HG03460 (cell line): Measurements from ENCODE around the gene HIVEP3.

ENCODE experiments used
- ATAC-seq: cut with Tn5 transposase; IDR thresholded peaks from one replicate; pipeline ENCODE4 v1.9.1; 2021; ENCODE audit not compliant: unreplicated experiment

HIVEP3 gene

GRCh38 chr1:41850029-41850428, 68.7 kb downstream of the HIVEP3 start:
- ATAC-seq = no peak

- ATAC-seq = no peak
These were observed 69.4 kb downstream of the HIVEP3 start for GRCh38 chr1:41849211-41849759.

- no peak for ATAC-seq
These were observed 70.3 kb downstream of the HIVEP3 start for GRCh38 chr1:41848216-41848952.

- no peak for ATAC-seq
These were observed 71.0 kb downstream of the HIVEP3 start for GRCh38 chr1:41847733-41848132.

- no peak for ATAC-seq
These were observed 71.9 kb downstream of the HIVEP3 start for GRCh38 chr1:41846625-41847405.

GRCh38 chr1:41844781-41845272, 73.9 kb downstream of the HIVEP3 start:
- no peak for ATAC-seq

GRCh38 chr1:41844255-41844654, 74.5 kb downstream of the HIVEP3 start:
- ATAC-seq = no peak

- ATAC-seq = no peak
These were observed 75.5 kb downstream of the HIVEP3 start for GRCh38 chr1:41842993-41843755.

GRCh38 chr1:41842326-41842725, 76.4 kb downstream of the HIVEP3 start:
- ATAC-seq = no peak

GRCh38 chr1:41840592-41841246, 78.0 kb downstream of the HIVEP3 start:
- ATAC-seq = no peak

- ATAC-seq = no peak
These were observed 80.5 kb downstream of the HIVEP3 start for GRCh38 chr1:41838266-41838665.

GRCh38 chr1:41837691-41838090, 81.0 kb downstream of the HIVEP3 start:
- no peak for ATAC-seq

GRCh38 chr1:41835485-41835884, 83.2 kb downstream of the HIVEP3 start:
- no peak for ATAC-seq

GRCh38 chr1:41833519-41834000, 85.2 kb downstream of the HIVEP3 start:
- no peak for ATAC-seq

GRCh38 chr1:41830726-41831125, 88.0 kb downstream of the HIVEP3 start:
- no peak for ATAC-seq

- no peak for ATAC-seq
These were observed 90.6 kb downstream of the HIVEP3 start for GRCh38 chr1:41827991-41828570.

GRCh38 chr1:41823471-41823870, 95.3 kb downstream of the HIVEP3 start:
- ATAC-seq = no peak

- no peak for ATAC-seq
These were observed 95.9 kb downstream of the HIVEP3 start for GRCh38 chr1:41822866-41823265.

GRCh38 chr1:41819843-41820242, 98.9 kb downstream of the HIVEP3 start:
- no peak for ATAC-seq

GRCh38 chr1:41819069-41819468, 99.7 kb downstream of the HIVEP3 start:
- no peak for ATAC-seq
